GM23338 (cell line): ENCODE results near the gene SPECC1L.

ENCODE experiments used
- CREB1 ChIP-seq: fragments of 250-450 bp; sonication (Bioruptor Pico); IDR thresholded peaks from 2 replicates; pipeline ENCODE4 v1.5.0; 2020; ENCODE audit warnings: low read depth, mild to moderate bottlenecking, moderate library complexity
- CTCF ChIP-seq, 2 experiments: fragments of 200-600 bp in 1 of 2; sonication (generic) in 1 of 2; conservative IDR thresholded peaks; 2 replicates each; pipeline versions ENCODE4 v1.5.1 to v1.6.1; 2016 to 2017; ENCODE audit warnings: antibody characterized with exemption in 2 of 2, low read depth in 2 of 2, mild to moderate bottlenecking in 2 of 2, moderate library complexity in 1 of 2
- ETS1 ChIP-seq: IDR thresholded peaks from 2 replicates; pipeline ENCODE4 v1.6.1; 2016; ENCODE audit warnings: antibody characterized with exemption
- EZH2 ChIP-seq: fragments of 200-600 bp; sonication (generic); IDR thresholded peaks from one replicate; pipeline ENCODE4 v1.8.0; 2017; ENCODE audit warnings: antibody characterized with exemption, mild to moderate bottlenecking, low read depth; ENCODE audit not compliant: unreplicated experiment
- EZH2phosphoT487 ChIP-seq: fragments of 200-600 bp; sonication (generic); IDR thresholded peaks from one replicate; pipeline ENCODE4 v1.8.1; 2018; ENCODE audit warnings: antibody characterized with exemption; ENCODE audit not compliant: unreplicated experiment
- JUNB ChIP-seq: IDR thresholded peaks from one replicate; pipeline ENCODE4 v1.6.1; 2016; ENCODE audit warnings: antibody characterized with exemption; ENCODE audit not compliant: unreplicated experiment
- NANOG ChIP-seq: IDR thresholded peaks from 2 replicates; pipeline ENCODE4 v1.6.1; 2016; ENCODE audit warnings: antibody characterized with exemption, borderline replicate concordance
- POLR2AphosphoS5 ChIP-seq: IDR thresholded peaks from 2 replicates; pipeline ENCODE4 v1.6.1; 2016; ENCODE audit warnings: antibody characterized with exemption, low read depth
- REST ChIP-seq: IDR thresholded peaks from one replicate; pipeline ENCODE4 v1.6.1; 2018; ENCODE audit warnings: antibody characterized with exemption; ENCODE audit not compliant: unreplicated experiment
- STAT1 ChIP-seq: IDR thresholded peaks from one replicate; pipeline ENCODE4 v1.6.1; 2016; ENCODE audit warnings: antibody characterized with exemption; ENCODE audit not compliant: unreplicated experiment
- ZNF114 ChIP-seq: fragments of 250-450 bp; sonication (Bioruptor Pico); IDR thresholded peaks from 2 replicates; pipeline ENCODE4 v1.5.0; 2020; ENCODE audit warnings: mild to moderate bottlenecking, moderate library complexity
- ZNF331 ChIP-seq: fragments of 250-450 bp; sonication (Bioruptor Pico); IDR thresholded peaks from 2 replicates; pipeline ENCODE4 v1.5.0; 2020; ENCODE audit warnings: low read depth, mild to moderate bottlenecking, moderate library complexity
- ZNF462 ChIP-seq: fragments of 250-450 bp; sonication (Bioruptor Pico); IDR thresholded peaks from 2 replicates; pipeline ENCODE4 v1.5.0; 2020; ENCODE audit warnings: mild to moderate bottlenecking, moderate library complexity

- no peak for TF ChIP-seq EZH2
- TF ChIP-seq CTCF (conservative IDR thresholded peaks at IDR 0.05; ENCODE audit: low read depth in 2 of 2) = no peak
- TF ChIP-seq ZNF331 (CRISPR knock-in tag) = no peak
- TF ChIP-seq ZNF462 (CRISPR knock-in tag) = no peak
- no peak for TF ChIP-seq REST
- TF ChIP-seq JUNB = no peak
- TF ChIP-seq POLR2AphosphoS5 = no peak
- TF ChIP-seq CREB1 (CRISPR knock-in tag) = no peak
- TF ChIP-seq EZH2phosphoT487 = no peak
- TF ChIP-seq ETS1 = no peak
- no peak for TF ChIP-seq NANOG
- no peak for TF ChIP-seq STAT1
- no peak for TF ChIP-seq ZNF114
Observed at GRCh38 chr22:24408630-24409029, 138.0 kb downstream of the SPECC1L start.
